CD4-positive, alpha-beta T cell treated with Interleukin-4 for 1 hour (primary cell): ENCODE results near the gene ZNF544.

ENCODE experiments used
- DNase-seq, 2 donors: peaks; one replicate each; pipeline ENCODE4 v3.0.0-alpha.2; 2020 to 2022

ZNF544 gene

DNA sequence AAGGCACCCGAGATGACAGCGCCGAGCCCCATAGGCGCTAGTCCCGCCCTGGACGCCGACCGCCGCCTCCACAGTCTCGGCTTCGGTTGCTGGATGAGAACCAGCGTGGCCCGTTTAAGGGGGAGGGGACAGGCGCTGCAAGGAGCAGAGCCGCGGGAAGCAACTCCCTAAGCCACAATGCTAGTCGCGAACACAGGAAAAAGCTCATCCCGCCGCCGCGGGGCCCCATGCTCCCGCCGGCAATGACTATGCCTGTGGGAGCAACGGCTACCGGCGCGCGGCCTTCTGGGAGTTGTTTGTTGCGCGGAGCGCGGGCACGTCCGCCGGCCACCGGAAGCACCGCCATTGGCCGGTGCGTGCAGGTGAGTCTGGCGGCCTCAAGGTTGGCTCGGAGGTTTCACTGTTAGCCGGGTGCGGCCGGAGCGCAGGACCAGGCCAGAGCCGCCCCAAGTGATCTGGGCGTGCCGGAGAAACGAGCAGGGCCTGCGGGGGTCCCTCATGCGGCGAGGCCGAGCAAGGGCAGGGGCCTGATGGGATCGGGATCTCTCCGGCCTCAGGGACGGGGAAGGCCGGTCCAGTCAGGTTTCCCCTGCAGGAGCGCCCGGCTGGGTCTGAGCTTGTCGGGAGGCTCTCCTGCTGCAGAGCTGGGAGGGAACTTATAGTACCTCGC is at the start of gene ZNF544:
Gene ZNF544 (plus strand): TSS at position 330 of the 670 bp plus-strand sequence. CDS start 15,110 bp downstream, outside the sequence.
- DNase-seq, result peak; percentile 33 to 50

DNA sequence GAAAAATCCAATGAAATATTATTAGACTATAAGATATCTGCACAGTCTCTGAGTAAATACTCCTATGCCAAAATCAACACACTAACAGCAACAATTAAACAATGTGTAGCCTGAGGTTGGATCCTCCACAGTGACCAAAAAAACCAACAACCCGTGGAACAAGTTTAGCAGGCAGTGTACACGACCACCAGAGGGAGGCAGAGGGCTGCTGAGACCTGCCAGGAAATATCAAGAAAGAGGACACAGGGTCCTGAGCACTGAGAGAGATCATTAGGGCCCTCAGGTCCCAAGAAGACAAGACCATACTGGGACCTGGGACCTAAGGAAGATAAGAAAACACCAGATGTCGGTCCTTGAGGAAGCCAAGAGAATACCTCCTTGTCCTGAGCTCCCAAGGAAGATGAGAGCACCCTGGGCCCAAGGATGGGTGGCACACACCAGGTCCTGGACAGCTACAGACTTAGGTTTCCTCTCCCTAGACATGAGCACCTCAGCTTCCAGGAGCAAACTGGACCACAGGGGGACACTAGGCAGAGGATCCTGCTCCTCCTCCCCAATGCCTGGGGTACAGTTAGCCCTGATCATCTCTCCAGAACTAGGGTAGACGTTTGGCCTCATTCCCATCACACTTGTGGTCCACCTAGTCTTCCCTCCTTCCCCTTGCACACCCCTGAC is 46.7 kb upstream of the ZNF544 start:
- DNase-seq, result peak; percentile 61 to 69

DNA sequence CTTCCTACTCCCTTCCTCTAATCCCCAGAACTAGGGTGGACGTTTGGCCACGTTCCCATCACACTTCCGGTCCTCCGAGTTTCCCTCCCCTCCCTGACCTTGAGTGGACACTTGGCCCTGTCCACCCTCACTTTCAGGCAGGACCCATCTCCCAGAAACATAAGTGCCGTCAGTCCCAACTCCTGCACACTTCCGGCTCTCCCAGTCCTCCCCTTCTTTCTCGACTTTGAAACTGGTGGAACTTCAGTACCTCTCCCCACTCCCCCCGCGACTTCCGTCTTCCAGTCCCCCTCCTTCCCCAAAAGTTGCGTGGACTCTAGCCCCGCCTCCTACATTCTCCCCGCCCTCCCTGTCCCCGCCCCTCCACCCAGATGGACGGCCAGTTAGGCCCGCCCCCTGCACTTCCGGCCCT is 46.1 kb upstream of the ZNF544 start:
- peak in 1 of 2 donors; percentile 94 for DNase-seq

DNA sequence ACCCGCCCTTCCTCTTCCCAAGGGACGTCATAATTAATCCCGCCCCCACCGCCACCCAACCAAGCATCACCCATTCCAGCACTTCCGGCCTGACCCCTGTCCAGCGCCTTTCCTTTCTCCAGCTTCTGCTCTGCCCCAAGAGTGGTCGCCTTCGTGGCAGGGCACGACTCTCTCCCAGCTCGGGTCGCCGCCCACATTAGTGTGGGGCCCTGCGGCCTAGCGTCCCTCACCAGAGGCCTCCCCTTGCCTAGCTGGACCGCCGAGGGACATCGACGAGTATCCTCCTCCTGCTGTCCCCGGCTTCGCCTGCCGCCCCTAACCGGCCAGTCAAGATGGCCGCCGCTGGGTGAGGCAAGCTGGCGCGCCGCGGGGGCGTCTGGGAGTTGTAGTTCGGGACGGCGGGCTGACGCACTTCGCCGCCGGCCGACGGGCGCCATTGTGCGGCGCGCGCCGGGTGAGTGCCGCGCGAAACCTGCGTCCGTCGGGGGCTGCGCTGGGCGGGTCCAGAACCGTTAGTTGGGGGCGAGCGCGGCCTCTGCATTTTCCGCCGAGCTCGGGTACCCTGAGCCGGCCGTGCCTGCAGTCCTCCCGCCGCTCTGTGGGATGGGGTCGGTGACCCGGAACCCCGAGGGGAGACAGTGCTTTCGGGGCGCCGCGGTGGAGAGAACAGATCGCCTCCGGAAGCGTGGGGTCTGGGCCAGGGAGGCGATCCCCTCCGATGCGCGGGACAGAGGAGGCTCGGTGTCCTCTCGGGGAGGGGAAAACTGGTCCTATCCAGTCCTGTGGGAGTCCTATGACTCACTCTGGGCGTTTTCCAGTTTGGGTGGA is 45.5 kb upstream of the ZNF544 start, which contains the start of gene ZNF274:
Gene ZNF274 (plus strand): TSS at position 73 of the 828 bp plus-strand sequence. CDS start 905 bp downstream, outside the sequence.
- DNase-seq, result peak; percentile 94

DNA sequence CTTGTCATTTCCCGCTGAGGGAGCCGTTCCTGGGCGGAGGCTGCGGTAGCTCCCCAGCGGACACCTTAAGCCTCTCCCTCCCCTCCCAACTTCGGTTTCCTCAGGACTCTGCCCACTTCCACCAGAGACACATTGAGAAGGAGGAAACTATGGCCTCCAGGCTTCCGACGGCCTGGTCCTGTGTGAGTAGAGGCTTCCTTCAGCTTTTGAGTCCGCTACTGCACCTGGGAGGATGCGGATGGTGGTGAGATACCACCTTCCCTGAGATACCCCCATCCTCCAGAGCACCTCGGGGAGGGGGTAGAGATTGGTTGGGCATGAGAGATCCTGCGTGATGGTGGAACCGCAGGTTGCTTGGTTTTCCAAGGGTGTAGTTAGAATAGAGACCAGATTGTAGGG is 44.9 kb upstream of the ZNF544 start:
- no peak for DNase-seq

DNA sequence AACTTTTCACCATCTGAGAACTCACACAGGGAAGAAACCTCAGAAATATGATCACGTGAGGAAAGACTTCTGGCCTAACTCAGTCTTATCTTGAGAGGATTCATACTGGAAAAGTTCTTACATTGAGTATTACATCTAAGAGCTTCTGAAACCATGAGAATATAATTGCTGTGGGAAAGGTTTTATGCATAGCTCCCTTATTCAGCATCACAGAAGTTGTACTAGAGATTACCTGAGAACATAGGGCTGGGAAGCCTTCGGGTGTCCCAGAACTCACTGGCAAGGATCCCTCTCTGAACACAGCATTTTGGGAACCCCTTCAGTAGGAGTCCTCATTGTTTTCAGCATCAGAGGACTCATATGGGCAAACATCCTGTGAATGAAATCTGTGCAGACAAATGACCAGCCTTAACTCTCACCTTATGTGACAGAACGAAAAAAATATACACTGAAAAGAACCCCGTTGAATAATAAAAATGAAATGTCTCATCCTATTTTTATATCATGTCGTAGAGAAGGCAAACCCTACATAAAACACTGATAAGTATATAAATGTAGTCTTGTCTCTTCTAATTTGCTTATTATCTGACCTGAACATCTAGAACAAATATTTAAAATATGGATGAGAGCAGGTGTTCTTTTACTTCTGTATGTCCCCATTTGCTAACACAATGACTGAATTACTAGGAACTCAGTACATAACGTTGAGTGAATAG is 31.7 kb upstream of the ZNF544 start:
- peak in 1 of 2 donors; percentile 25 for DNase-seq

DNA sequence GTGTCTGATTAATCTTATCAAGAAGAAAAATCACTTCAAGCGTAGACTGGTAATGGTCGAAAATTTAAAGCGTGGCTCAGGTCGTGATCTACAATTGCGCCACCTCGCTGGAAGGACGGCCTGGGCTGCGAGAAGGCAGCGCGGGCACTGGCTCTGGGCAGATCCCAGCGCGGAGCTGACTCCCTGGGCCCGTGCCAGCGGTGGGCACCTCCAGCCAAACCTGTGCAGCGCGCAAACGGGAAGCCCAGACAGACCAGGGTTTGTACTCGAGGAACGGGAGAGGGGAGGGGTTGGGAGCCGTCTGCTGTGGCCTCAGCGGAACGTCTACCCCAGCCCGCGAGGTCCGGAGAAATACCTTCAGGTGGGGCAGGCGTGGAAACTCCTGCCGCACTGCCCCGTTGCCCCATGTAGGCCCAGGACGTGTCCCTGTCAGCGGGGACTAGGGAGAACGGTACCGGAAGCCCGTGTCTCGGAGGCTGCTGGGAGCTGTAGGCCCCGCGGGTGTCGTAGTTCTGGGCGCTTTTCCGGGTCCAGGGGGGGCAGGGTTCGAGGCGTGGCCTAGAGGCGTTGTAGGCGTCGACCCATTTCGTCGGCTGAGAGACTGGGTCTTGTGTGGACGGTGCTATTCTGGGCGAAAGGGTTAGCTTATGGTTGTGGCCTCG is 24.8 kb upstream of the ZNF544 start:
- DNase-seq, result no peak

DNA sequence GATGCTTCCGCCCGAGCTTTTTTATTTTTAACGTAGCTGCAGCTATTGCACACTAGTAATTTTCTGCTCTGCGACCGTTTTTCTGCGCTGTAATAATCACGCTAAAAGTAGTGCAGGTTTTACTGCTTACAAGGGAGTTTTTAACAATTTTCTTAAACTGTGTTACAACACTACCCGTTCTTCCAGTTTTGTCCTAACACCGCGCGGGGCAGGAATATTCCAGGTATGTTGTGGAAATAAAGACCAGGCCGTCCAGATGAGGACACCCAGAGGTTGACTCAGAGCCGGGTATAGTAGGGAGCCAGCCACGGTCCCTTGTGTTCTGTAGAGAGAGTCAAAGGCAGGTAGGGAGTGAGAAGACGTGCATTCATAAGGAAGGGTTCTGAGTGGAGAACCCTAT is 24.1 kb upstream of the ZNF544 start:
- DNase-seq, result no peak

DNA sequence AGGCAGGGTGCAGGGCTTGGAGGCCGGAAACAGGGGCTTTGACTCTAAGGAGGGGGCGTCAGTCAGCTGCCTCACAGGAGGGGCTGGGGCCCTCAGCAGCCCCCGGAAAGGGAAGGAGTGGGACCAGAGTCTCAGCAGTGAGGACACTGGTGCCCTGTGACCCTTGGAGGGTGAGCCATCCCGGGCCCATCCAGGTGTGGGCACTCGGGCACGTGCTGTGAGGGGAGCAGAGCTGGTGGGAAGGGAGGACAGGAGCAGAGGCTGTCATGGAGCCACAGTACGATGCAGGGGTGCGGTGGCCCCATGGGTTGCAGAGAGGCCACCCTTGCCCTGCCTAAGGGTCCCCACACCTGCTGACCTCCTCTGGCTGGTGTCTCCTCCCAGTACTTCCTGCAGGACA is 19.1 kb upstream of the ZNF544 start:
- no peak for DNase-seq

DNA sequence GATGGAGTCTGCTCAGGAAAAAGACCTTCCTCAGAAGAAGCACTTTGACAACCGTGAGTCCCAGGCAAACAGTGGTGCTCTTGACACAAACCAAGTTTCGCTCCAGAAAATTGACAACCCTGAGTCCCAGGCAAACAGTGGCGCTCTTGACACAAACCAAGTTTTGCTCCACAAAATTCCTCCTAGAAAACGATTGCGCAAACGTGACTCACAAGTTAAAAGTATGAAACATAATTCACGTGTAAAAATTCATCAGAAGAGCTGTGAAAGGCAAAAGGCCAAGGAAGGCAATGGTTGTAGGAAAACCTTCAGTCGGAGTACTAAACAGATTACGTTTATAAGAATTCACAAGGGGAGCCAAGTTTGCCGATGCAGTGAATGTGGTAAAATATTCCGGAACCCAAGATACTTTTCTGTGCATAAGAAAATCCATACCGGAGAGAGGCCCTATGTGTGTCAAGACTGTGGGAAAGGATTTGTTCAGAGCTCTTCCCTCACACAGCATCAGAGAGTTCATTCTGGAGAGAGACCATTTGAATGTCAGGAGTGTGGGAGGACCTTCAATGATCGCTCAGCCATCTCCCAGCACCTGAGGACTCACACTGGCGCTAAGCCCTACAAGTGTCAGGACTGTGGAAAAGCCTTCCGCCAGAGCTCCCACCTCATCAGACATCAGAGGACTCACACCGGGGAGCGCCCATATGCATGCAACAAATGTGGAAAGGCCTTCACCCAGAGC is 16.2 kb upstream of the ZNF544 start:
- DNase-seq, result no peak

DNA sequence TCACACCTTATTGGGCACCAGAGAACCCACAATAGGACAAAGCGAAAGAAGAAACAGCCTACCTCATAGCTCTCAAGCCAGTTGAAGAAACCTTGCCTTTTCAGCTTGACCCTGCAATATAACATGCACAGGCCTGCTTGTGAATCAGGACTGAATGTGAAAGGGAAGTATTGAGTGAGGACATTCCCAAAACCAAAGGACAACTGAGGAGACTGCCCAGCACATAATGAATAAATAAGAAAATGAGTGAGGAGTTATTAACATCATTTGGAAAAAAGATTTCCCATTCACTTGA is 15.7 kb upstream of the ZNF544 start:
- no peak for DNase-seq

DNA sequence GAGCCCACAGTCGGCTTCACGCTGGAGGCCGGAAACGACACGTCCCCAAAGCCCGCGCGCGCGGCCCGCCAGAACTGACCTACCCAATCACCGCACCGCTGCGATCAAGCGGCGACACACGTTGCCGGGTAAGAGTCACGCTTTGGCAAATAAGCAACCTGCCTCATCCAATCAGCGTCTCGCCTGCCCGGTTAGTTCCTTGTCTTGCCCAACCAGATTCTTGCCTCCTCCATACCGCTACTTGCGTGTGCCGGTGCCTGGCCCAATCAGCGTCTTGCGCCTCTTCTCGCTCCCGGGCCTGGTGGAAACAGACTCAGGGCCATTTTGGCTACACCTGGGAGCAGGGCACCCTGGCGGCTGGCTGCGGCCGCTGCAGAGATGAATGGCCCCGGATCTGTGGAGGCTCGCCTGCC is 11.6 kb upstream of the ZNF544 start:
- DNase-seq, result no peak

DNA sequence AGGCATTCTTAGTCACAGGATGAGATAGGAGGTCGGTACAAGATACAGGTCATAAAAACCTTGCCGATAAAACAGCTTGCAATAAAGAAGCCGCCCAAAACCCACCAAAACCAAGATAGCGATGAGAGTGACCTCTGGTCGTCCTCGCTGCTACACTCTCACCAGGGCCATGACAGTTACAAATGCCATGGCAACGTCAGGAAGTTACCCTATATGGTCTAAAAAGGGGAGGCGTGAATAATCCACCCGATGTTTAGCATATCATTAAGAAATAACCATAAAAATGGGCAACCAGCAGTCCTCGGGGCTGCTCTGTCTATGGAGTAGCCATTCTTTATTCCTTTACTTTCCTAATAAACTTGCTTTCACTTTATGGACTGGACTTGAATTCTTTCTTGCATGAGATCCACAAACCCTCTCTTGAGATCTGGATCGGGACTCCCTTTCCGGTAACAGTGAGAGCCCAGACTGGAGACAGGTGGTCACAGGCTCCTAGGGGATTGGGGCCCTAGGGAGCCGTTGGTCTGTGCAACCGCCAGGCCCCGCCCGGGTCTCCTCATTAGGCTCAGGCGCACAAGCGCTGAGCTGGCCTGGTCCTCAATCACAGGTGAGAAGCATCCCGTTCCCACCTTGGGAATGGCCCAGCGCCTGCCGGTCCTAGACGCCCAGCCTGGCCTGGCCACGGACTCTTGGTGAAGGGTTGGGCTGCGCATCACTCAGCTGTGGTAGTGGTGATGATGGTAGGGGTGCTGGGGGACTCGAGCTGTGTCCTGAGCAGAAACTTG is 10.9 kb upstream of the ZNF544 start:
- DNase-seq, result no peak

DNA sequence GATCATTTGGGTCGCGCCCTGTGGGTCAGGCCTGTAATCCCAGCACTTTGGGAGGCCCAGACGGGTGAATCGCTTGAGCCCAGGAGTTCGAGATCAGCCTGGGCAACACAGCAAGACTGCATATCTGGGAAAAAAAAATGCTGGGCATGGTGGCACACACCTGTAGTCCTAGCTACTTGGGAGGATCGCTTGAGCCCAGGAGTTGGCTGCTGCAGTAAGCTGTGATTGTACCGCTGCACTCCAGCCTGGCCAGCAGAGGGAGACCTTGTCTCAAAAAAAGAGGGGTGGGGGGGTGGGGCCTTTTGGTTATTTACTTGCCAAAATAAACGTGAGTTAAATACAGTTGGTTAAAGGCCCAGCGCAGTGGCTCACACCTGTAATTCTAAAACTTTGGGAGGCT is 9.8 kb upstream of the ZNF544 start:
- DNase-seq, result peak; percentile 33 to 57

DNA sequence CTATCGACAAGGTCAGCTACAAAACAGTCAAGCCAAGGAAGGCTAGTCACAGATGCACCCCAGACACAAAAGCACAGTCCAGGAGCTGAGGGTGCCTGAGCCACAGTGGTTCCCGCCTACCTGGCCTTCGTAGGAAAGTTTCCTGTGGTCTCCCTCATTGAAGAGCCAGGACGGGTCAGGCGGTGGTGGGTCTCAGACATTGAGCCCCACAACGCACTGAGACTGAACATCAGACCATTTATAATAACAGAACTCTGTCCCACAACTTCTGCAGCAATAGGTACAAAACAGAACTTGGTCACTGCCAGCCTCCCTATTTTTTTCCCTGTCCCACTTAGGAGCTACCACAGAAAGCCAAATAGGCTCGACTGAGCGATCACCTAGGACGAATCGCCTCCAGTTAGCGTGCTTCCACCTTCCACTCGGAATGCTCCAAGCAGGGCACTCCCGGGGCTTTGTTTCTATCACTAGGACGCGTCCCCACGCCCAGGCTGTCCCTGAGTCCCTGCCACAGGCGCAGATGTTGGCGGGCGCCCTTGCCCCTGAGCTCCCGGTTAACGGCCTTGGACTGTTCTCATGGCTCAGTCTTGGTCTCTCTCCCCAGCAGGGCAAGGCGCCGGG is 640 bp upstream of the ZNF544 start:
- DNase-seq, result no peak

DNA sequence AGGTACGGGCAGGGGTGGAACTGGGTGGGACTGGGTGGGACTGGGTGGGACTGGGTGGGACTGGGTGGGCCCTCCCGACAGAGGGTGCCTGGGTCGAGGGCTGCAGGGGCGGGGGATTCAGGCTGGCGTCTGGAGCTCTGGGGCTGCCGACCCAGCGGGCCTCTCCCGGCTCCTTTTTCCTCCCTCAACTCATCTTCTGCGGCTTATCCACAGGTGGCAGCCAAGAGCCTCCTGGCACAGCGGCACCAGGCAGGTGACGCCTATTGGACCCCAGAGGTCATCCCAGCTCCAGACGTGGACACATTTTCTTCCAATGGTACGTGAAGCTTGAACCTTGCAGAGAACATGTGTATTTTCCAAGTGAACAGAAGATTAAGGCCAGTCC is 533 bp downstream of the ZNF544 start:
- DNase-seq, result peak in 1 of 2 donors; percentile 22

DNA sequence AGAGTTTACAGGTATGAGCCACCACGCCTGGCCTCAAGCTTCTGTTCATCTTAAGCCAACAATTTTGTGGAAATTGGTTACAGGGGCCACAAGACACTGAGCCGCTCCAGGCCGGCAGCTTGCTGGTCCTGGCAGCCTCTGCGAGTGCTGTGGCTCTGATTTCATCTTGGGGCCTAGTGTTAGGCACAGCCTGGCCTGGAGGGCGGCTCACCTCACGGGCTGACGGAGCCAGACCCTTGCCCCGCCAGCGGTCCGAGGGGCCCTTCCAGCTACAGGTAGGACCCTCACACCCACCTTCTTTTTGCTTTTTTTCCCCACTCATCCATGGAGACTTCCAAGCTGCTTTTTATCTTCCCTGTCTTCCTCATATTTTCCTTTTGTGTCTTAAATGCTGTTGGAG is 8.6 kb downstream of the ZNF544 start:
- no peak for DNase-seq

DNA sequence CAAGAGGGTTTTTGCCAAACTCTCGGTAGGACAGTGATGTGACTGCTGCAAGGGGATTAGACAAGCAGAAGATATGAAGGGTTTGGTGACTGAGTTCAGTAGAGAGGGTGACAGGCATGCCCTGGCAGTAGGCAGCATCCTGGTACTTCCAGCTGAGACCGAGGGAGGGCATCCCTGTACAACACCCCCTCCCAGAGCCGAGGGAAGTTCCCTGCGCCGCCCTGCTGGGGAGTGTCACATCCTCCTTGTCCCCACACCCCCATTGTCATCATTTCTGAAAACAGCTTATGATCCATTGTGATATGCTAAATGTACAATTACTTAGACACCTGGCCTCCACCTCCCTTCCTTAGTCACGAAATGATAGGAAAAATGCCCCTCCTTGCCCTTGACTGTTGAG is 14.6 kb downstream of the ZNF544 start:
- DNase-seq, result no peak

DNA sequence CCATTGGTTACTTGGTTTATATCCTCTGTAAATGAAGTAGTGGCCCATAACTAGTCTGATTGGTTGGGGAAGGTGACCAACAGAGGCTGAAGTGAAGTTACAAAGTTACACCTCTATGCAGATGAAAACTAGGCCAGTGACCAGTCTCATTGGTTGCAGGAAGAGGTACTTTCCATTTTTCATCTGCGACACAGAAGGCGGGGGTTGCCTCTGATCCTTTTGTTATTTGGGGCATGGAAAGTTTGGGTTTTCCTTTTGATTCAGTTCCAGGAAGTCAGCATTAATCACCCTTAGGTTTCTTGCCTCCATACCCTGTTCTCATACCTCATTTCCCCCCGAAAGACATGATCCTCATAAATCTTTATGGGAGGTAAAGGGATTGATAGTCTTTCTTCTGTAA is 20.2 kb downstream of the ZNF544 start:
- DNase-seq, result no peak

DNA sequence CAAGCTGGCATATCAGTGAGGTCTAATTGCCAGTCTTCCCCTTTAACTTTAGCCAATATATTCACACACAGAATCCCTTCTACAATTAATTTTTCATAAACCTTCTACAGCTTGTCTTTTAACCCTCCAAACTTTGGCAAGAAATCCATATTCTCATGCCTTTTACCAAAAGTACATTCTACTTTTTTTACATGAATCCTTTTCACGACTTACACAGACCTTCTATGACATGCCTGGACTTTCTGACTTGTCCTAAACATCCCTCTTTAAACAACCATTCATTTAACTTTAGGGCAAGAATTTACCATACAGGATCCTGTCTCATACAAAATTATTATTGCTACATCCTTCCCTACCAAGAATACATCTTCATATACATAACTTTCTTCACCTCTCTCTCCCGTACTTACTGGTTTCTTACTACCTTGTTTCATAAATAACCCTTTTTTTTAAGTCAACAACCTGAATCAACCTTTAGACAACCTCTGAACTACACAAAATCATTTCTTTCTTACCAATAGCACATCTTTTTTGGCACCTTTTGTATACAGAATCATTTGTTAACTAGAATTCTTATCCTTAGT is 23.5 kb downstream of the ZNF544 start:
- no peak for DNase-seq
